ENCODE data around the gene NDUFB11. TPM values are rescaled to one million over a fixed set of nuclear protein-coding genes. Genes with fewer than 3 reads are reported as not detected.

Gene NDUFB11
- total RNA-seq, 2 donors from 2014 or later: 24.0 to 35.3 TPM

DNA sequence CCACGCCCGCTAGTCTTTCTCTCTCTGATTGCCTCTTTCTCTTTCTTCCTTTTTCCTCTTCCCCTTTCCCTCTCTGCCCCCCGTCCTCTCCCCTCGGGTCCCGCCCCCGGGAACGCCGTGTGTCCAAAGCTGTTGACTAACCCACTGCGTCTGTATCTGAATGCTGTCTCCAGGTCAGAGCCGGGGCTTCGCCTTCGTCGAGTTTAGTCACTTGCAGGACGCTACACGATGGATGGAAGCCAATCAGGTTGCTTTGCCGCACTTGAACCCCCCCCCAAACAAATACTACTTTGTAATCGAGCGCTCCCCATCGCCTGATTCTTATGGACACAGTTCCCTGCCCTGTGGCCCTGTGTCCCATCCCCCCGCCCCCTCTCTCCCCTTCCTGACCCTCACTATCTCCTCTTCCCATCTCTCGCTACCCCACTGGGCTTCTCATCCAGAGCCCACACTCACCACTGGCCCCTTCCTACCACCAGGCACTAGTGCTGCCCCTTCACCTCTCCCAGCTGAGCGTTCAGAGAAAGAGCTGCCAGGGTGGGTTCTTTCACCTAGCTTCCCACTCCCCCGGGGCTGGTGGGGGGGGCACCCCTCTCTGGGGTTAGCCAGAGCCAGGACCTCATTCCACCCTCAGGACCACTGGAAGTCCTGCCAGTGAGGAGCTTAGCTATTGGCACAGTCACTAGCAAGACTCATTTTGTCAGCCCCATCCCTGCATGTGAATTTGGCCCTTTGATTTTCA lies 30.5 kb upstream of the NDUFB11 start:
- ATAC-seq (ENCODE audit: insufficient number of reproducible peaks, low FRiP score, low read depth): no peak
- H3K4me1 ChIP-seq (ENCODE audit: control insufficient read depth in 1 of 2, low read depth in 2 of 2): no peaks in the 10 kb centered on the region
- H3K9me3 ChIP-seq: no peaks in the 10 kb centered on the region
- H3K4me3 ChIP-seq: no peak overlapping the region
- no peak overlapping the region for H3K27ac ChIP-seq
- H3K27me3 ChIP-seq (replicated peaks; ENCODE audit: insufficient read depth): no peaks in the 10 kb centered on the region
- no peak for DNase-seq (ENCODE audit: low spot score)
- TF ChIP-seq, protein P1, sequence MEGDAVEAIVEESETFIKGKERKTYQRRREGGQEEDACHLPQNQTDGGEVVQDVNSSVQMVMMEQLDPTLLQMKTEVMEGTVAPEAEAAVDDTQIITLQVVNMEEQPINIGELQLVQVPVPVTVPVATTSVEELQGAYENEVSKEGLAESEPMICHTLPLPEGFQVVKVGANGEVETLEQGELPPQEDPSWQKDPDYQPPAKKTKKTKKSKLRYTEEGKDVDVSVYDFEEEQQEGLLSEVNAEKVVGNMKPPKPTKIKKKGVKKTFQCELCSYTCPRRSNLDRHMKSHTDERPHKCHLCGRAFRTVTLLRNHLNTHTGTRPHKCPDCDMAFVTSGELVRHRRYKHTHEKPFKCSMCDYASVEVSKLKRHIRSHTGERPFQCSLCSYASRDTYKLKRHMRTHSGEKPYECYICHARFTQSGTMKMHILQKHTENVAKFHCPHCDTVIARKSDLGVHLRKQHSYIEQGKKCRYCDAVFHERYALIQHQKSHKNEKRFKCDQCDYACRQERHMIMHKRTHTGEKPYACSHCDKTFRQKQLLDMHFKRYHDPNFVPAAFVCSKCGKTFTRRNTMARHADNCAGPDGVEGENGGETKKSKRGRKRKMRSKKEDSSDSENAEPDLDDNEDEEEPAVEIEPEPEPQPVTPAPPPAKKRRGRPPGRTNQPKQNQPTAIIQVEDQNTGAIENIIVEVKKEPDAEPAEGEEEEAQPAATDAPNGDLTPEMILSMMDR (IDR thresholded peaks at IDR 0.05): no peak
- H3K36me3 ChIP-seq: peaks cover 41% of the 10 kb centered on the region

DNA sequence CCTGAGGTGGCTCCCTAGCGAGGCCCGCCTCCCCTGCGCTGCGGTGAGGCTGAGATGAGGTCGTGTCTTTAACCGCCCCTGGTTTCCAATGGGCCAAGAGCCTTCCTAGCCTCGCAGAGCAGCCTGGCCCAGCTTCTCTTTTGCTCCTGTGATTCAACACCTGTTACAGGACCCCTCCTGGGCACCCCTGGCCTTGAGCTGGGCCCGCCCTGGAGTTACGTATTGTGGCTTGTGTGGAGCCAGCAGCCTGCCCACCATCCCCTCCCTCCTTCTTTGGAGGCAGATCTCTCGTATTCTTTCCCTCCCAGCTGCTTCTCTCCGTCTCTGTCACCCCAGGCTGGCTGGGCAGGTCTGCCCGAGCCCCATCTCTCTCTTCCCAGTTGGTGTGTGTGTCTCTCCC lies 29.9 kb upstream of the NDUFB11 start:
- ATAC-seq (ENCODE audit: insufficient number of reproducible peaks, low FRiP score, low read depth) (no peak), DNase-seq (ENCODE audit: low spot score) (no peak)
- Histone ChIP-seq H3K4me3 (no peak overlapping the region), H3K27ac (no peak overlapping the region), H3K27me3 (replicated peaks; ENCODE audit: insufficient read depth) (no peaks in the 10 kb centered on the region), H3K4me1 (ENCODE audit: control insufficient read depth in 1 of 2, low read depth in 2 of 2) (no peaks in the 10 kb centered on the region), H3K36me3 (peaks cover 41% of the 10 kb centered on the region), H3K9me3 (no peaks in the 10 kb centered on the region)
- TF ChIP-seq, protein P1 (IDR thresholded peaks at IDR 0.05): no peak

DNA sequence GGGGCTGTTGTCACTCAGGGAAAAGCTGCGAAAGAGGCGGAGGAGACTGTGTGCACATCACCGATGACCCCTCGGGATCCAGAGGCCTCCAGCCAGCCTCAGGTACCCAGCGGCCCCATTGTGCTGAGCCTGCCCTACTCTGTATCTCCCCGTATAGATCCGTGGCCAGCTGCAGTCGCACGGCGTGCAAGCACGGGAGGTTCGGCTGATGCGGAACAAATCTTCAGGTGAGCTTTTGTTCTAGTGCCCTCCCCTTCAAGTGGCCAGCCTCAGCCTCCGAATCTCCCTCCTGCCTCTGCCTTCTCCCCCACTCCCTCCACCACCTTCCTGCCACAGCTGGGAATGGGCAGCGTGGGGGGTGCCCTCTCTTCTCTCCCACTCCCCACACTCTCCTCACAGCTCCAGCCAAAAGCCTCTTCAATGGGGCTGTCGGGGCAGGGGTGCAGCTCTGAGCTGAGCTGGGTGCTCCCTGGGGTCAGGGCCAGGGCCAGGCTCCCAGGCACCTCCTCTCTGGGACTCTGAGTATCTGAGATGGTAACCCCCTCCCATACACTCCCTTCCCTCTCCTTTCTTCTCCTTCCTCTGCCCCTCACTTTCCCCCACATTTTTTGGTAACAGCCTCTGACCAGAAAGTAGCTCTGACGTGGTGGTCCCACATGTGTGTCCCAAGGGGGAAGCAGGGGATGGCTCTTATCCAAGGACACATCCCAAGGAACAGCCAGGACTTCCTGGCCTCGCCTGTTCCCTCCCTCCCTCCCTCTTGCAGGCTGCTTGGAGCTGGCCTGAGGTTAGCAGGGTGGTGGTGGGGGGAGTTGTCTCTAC lies 28.7 kb upstream of the NDUFB11 start:
- Histone ChIP-seq H3K27ac (no peak overlapping the region), H3K36me3 (peaks cover 35% of the 10 kb centered on the region), H3K4me3 (no peak overlapping the region), H3K27me3 (replicated peaks; ENCODE audit: insufficient read depth) (no peaks in the 10 kb centered on the region), H3K9me3 (no peaks in the 10 kb centered on the region), H3K4me1 (ENCODE audit: control insufficient read depth in 1 of 2, low read depth in 2 of 2) (no peaks in the 10 kb centered on the region)
- DNase-seq (ENCODE audit: low spot score) (no peak), ATAC-seq (ENCODE audit: insufficient number of reproducible peaks, low FRiP score, low read depth) (no peak)
- TF ChIP-seq, protein P1 (IDR thresholded peaks at IDR 0.05): no peak

DNA sequence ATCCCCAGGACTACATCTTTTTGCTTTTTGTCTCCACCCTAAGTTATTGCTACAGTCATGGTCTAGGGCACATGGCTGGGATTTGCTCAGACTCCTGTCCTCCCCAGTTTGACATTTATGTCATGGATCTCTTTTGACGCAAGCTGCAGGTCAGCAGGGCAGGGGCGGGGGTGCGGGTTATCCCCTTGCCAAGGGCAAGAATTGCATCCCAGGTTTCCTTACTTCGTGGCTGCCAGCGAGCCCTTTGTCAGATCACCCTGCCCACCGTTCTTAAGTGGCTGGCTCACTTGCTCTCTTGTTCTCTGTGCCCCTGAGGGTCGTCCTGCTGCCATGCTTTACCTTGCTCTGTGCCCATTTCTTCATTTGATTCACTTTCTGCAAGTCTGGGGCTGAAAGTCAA lies 28.0 kb upstream of the NDUFB11 start:
- DNase-seq (ENCODE audit: low spot score): no peak
- Histone ChIP-seq H3K36me3 (peaks cover 33% of the 10 kb centered on the region), H3K27me3 (replicated peaks; ENCODE audit: insufficient read depth) (no peaks in the 10 kb centered on the region), H3K27ac (no peak overlapping the region), H3K4me3 (no peak overlapping the region), H3K9me3 (no peaks in the 10 kb centered on the region), H3K4me1 (ENCODE audit: control insufficient read depth in 1 of 2, low read depth in 2 of 2) (no peaks in the 10 kb centered on the region)
- TF ChIP-seq, protein P1 (IDR thresholded peaks at IDR 0.05): no peak
- ATAC-seq (ENCODE audit: insufficient number of reproducible peaks, low FRiP score, low read depth): no peak

DNA sequence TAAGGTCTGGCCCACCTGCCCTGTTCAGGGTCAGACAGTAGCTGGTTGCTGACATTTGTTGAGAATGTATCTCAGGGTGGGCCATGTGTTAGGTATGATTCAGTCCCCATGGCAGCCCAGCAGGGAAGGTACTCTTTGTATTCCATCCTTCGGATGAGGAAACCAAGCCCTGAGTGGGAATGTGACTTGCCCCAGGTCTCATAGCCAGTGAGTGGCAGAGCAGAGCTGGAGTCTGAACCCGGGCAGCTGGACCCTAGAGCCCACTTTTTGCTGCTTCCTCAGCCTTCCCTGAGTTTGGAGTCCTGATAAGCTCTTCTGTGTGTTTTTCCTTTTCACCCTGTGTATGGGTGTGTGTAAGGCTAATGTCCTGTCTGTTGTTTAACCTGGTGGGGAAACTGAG lies 27.5 kb upstream of the NDUFB11 start:
- Histone ChIP-seq H3K27ac (no peak overlapping the region), H3K27me3 (replicated peaks; ENCODE audit: insufficient read depth) (no peaks in the 10 kb centered on the region), H3K4me1 (ENCODE audit: control insufficient read depth in 1 of 2, low read depth in 2 of 2) (no peaks in the 10 kb centered on the region), H3K36me3 (peaks cover 31% of the 10 kb centered on the region), H3K9me3 (no peaks in the 10 kb centered on the region), H3K4me3 (no peak overlapping the region)
- ATAC-seq (ENCODE audit: insufficient number of reproducible peaks, low FRiP score, low read depth) (no peak), DNase-seq (ENCODE audit: low spot score) (no peak)
- TF ChIP-seq, protein P1 (IDR thresholded peaks at IDR 0.05): no peak
